GM21447 (cell line): ENCODE measurements around the gene AIFM2.
A peak's percentile ranks its signal among the peaks of the same experiment; 100 is the strongest.

ENCODE experiments used
- ATAC-seq: cut with Tn5 transposase; IDR thresholded peaks from one replicate; pipeline ENCODE4 v1.9.1; 2021; ENCODE audit not compliant: unreplicated experiment

AIFM2 gene

GRCh38 chr10:70146489-70147258 is 14.0 kb upstream of the AIFM2 start, which contains the start of gene TYSND1:
TYSND1 (minus strand) TSS chr10:70146700; CDS start chr10:70146586, 114 bp downstream.
- peak; percentile 91 for ATAC-seq

GRCh38 chr10:70145666-70146488 is 13.3 kb upstream of the AIFM2 start:
- ATAC-seq: peak; percentile 41

- peak; percentile 6 for ATAC-seq
These were observed 12.6 kb upstream of the AIFM2 start for GRCh38 chr10:70145166-70145665.

GRCh38 chr10:70144372-70145110 is 11.9 kb upstream of the AIFM2 start:
- ATAC-seq: no peak

DNA sequence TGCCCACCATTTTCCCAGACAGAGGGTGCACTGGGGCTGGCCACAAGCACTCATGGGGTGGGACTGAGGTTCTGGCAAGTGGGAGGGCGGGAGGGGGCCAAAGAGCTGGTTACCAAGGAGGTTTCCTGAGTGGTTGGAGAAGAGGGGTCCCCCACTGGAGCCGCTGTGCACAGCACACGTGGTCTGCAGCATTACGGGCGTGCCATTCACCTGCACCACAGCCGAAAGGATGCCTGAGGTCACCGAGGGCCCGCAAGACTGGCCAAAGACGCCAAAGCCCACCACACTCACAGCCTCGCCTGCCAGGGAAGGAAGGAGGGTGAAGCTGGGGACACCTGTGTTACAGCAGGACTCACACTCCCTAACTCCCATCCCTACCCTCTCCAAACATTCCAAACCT is 9.9 kb upstream of the AIFM2 start:
- no peak for ATAC-seq

DNA sequence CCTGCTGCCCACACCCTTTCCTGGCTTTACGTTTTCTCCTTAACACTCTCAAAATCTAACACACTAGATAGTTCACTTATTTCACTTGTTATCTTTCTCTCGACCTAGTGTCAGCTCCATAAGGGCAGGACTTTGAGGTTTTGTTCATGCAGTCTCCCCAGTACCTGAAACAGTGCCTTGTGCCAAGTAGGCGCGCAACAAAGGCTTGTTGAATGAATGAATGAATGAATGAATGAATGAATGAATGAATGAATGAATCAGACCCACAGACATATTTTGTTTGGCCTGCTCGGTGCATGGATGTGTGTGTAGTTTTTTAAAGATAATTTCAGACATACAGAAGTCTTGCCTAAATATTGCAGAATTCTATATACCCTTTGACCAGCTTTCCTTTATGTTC is 7.7 kb upstream of the AIFM2 start:
- no peak for ATAC-seq

DNA sequence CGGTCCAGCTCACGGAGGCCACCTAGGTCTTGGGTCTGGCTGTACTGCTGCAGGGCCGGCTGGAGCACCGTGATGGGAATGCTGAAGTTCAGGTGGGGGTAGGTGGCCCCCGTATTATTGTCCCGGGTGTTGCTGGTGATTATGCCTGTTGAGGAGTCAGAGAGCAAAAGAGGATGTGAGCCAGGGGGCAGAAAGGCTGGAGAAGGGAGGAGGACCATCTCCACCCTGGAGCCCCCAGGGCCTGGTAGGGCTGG is 7.3 kb upstream of the AIFM2 start:
- no peak for ATAC-seq

- no peak for ATAC-seq
These were observed 6.7 kb upstream of the AIFM2 start for GRCh38 chr10:70139151-70139996.

GRCh38 chr10:70137927-70138883 is 5.6 kb upstream of the AIFM2 start:
- no peak for ATAC-seq

- no peak for ATAC-seq
These were observed 4.5 kb upstream of the AIFM2 start for GRCh38 chr10:70137135-70137534.

DNA sequence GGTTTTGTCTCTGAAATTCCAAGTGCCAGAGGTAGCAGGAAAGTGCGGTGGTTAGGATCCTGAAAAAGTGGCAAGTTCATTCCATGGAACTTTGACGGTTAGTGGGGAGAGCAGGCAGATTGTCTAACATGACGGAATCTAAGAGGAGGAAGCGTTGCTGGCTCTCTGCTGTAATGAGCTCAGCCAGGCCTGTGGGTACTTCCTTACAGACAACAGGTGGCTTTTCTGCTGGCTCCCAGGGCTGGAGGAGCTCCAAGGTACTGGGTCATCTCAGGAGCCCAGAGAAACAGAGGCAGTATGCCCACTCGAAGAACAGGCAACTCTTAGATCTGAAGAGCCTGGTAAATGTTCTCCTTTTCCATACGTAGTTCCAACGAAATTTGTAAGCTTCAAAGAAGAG is 3.1 kb upstream of the AIFM2 start:
- no peak for ATAC-seq

DNA sequence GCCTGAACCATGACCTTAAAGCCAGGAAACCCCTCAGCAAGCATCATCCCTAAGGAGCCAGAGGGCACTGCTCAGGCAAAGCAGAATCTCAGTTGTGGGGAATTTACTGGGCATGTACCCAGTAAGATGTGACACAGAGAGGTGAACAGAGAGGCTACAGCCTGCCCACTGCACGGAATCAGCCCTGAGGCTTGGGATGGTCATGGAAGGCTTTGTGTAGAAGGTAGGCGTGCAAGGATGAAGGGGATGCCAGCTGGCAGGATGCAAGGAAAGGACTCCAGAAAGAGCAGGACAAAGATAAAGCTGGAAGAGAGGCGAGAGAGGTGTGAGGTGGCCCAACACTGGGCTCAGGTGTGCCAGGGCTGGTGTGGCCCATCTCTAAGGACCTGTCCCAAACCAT is 2.4 kb upstream of the AIFM2 start:
- no peak for ATAC-seq

DNA sequence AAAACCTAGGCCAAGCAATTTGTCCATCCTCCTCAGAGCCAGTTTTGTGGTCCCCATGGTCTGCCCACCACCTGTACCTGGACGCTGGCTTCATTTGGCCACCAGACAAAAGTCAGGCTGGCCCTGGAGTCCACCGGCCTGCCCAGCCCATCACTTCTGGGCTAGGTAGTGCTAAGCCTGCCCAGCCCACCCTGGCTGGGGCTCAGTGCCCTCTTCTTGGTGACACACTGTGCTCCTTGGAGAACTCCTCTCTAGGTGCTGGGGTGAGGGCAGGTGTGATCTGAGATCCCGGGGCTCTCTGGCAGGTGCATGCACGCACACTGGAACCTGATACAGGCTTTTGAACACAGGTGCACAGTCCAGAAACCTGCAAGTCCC is 1.1 kb downstream of the AIFM2 start:
- no peak for ATAC-seq

GRCh38 chr10:70130878-70131559 is 1.6 kb downstream of the AIFM2 start:
- ATAC-seq: no peak

GRCh38 chr10:70126700-70127395 is 5.8 kb downstream of the AIFM2 start:
- ATAC-seq: no peak

- ATAC-seq: no peak
These were observed 6.6 kb downstream of the AIFM2 start for GRCh38 chr10:70125918-70126552.

GRCh38 chr10:70124918-70125317 is 7.7 kb downstream of the AIFM2 start:
- no peak for ATAC-seq

DNA sequence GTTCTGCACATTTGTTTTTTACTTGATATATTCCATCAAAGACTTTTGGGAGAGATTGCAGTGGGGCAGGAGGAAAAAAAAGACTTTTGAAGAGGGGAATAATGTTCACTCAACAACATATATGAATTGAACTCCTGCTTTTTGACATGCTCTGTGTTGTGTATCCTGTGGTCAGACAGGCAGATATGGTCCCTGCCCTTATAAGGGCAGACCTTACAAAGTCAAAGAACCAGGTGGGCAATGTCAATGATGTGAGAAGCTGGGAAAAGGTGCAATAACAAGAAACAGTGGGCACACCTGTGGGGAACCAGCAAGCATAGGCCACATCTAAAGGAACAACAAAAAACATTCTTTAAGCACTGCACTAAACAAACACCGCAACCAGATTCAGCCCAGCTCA is 8.2 kb downstream of the AIFM2 start:
- no peak for ATAC-seq
